LNCaP clone FGC (cell line): ENCODE measurements around the gene RELN.
A peak's percentile ranks its signal among the peaks of the same experiment; 100 is the strongest.

Experiments
- DNase-seq: peaks from one replicate; pipeline ENCODE4 v3.0.0-alpha.2; 2011; ENCODE audit warnings: low read depth
- H3K4me3 ChIP-seq: 2 replicates; pipeline ENCODE4 v1.5.1; 2011; ENCODE audit warnings: mild to moderate bottlenecking, low read depth, low read length, control low read depth
- TF ChIP-seq, protein P1 (sequence below): IDR thresholded peaks from 2 replicates; pipeline ENCODE4 v1.5.1; 2012; ENCODE audit warnings: mild to moderate bottlenecking; ENCODE audit not compliant: control insufficient read depth, insufficient read depth; ENCODE audit errors: extremely low read depth

Gene RELN

DNA sequence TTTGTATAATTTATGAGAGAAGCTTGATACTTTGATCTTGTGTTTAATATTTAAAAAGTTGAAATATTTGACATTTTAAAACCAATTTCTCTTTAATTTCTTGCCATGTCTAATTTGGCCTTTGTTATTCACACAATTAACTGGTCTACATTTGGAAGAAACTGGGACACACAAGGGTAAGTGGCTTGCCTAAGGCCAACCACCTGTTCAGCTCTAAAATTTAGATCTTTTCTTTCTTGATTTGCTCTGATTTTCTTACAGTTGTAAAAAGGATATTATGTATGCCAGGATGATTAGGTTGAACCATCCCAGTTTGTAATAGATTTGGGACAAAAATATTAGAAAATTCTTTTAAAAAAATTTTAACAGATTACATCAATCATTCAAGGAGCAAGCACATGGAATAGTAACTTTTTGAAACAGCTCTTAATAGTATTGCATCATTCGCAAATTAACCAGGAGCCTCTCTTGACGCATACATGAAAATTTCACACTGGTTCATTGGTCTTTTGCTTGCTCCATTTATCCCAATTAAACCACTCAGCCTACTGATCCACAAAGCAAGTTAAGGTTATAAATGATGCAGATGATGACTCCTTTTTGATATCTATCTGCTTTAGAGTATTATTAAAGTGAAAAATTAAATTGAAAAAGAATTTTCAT, 321.0 kb downstream of the RELN start:
- no peak for DNase-seq
- TF ChIP-seq, protein P1, sequence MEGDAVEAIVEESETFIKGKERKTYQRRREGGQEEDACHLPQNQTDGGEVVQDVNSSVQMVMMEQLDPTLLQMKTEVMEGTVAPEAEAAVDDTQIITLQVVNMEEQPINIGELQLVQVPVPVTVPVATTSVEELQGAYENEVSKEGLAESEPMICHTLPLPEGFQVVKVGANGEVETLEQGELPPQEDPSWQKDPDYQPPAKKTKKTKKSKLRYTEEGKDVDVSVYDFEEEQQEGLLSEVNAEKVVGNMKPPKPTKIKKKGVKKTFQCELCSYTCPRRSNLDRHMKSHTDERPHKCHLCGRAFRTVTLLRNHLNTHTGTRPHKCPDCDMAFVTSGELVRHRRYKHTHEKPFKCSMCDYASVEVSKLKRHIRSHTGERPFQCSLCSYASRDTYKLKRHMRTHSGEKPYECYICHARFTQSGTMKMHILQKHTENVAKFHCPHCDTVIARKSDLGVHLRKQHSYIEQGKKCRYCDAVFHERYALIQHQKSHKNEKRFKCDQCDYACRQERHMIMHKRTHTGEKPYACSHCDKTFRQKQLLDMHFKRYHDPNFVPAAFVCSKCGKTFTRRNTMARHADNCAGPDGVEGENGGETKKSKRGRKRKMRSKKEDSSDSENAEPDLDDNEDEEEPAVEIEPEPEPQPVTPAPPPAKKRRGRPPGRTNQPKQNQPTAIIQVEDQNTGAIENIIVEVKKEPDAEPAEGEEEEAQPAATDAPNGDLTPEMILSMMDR = no peak
- H3K4me3 ChIP-seq = no peak overlapping the region

DNA sequence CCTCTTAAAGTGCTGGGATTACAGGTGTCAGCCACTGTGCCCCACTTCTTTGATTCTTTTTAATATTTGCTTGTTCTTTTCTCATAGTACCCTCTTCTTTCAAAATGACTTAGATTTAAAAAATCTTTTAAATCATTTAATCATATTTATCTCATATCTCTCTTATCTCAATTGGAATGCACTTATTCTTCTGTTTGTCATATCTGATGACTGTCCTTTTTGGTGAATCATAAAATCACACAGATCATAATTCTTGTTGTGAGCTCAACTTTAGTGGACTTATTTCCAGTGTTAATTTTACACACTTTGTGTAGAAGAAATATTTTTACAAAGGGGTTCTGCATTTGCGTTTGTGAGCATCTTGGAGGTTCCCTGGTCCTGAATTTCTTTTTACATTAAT, 323.1 kb downstream of the RELN start:
- TF ChIP-seq, protein P1 = no peak
- DNase-seq = no peak
- H3K4me3 ChIP-seq = no peak overlapping the region

DNA sequence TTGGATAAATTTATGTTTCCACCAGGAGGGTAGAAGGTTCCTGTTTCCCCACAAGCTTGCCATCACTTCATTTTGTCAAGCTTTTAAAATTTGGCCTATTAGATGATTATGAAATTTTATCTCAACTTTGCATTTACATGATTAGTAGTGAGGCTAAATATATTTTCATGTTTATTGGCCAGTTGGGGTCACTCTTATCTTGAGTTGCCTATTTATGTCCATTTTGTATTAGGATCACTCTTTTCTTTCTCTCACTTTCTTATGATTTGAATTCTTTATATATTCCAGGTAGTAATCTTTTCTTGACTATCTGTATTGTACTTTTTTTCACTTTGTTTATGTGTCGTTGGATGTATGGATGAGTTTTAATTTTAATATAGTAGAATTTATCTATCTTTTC, 324.9 kb downstream of the RELN start:
- TF ChIP-seq, protein P1 = no peak
- no peak overlapping the region for H3K4me3 ChIP-seq
- no peak for DNase-seq

DNA sequence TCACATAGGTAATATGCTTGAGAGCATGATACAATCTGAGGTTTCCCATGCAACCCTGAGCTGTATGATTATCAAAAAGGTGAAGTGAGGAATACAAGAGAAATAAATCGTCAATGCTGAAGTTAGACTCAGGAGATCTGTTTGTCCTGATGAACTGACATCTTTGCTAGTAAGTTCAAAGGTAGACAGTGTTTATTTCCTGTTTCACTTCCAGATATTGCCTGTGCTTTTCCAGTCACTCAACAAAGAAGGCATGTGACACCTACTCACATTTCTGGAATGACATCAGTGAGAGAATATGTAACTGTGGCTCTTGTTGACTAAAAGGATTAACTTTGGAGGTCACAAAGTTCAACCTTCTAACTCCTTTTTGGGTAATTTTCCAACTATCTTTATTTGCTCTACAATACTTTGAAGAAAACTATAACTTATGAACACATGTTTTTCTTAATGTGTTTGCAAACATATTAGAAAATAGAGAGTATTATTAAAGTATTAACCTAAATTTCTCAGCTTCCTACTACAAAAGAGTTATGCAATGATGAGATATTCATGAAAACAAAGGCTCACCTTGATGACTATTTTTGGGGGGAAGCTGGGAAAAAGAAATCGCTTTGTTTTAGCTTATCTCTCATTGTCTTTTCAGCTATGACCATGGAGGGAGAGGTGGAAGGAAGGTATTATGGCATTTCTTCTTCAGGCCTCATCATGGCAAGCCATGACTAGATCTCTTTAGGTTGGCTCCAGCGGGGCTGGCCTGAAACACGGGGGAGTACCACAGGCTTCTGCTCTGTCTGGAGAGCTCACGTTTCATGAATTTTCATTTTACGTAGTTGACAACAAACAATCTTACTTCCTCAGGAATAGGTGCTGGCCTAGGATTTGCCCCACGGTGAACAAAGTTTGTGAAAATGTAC, 328.7 kb downstream of the RELN start:
- no peak overlapping the region for H3K4me3 ChIP-seq
- peak; percentile 85 for DNase-seq
- TF ChIP-seq, protein P1 = no peak

DNA sequence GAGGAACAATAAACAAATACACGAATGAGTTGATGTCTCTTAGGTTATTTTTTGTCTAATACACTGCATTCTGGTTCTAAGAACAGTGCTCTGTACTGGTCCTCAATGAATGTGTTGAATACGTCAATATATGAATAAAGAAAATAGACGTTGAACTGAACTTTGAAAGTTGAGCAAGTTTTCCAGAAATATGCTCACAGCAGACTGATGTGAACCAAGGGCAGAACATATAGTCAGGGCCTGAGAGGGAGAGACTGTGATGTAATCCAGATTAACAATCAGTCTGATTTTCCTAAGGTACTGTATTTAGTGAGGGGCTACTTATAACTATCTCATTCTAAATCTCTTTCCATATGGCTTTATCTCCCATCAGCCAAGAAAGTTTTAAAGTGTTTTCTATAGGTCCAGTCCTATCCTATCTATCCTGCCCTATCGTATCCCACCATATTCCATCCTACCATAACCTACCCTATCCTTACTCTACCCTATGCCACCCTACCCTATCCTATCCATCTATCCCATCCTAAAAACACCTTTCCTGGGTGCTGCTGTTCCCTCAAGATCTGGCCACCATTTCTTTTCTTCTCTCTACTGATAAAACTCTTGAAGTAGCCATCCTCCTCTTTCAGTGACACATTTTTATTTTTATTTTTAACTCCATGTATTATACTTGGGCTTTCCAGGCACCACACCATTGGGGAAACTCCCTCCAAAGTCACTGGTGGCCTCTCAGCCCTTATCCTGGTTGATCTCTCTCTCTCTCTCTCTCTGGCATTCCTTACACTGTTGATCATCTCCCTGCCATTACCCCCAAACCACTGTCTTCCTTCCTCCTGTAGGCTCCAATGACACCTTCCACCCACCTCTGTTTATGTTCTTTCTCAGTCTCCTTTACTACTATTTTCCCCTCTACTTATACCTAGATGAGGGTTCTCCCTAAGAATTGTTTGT, 331.1 kb downstream of the RELN start:
- TF ChIP-seq, protein P1 = no peak
- no peak overlapping the region for H3K4me3 ChIP-seq
- DNase-seq = no peak

DNA sequence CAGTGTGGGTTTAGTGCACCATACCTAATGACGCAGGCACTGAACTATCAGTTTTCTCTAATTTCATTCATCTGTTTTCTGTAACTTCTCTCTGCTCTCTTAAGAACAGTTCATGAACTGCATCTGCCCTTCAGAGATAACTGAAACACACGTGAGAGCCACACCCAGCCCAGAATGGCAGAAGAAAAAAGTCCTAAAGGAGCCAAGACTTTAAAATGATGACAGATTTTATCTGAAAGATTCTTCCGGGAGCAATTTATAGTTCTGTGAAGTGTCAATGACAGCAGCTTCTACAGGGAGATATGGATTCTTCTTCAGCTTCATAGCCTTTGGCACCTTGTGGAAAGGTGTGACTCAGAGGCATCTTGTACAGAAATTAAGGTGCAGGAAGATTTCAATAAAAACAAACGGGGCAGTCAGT, 332.0 kb downstream of the RELN start:
- TF ChIP-seq, protein P1 = no peak

More for the DNA sequence above, 332.0 kb downstream of the RELN start:
- H3K4me3 ChIP-seq = no peak overlapping the region
- no peak for DNase-seq
